Ramos (cell line): ENCODE data around the gene IFT122.

Source experiments
- in situ Hi-C: fragments of 300-500 bp; cut with MboI; formaldehyde crosslinking; loops from one replicate; pipeline ENCODE4 v1.14.3; 2022; ENCODE audit warnings: low sequenced_read_pairs; ENCODE audit not compliant: unreplicated experiment

The IFT122 gene

GRCh38 chr3:129563850-129564535 lies 124.0 kb downstream of the IFT122 start:
- in situ Hi-C loops: no loop called here

DNA sequence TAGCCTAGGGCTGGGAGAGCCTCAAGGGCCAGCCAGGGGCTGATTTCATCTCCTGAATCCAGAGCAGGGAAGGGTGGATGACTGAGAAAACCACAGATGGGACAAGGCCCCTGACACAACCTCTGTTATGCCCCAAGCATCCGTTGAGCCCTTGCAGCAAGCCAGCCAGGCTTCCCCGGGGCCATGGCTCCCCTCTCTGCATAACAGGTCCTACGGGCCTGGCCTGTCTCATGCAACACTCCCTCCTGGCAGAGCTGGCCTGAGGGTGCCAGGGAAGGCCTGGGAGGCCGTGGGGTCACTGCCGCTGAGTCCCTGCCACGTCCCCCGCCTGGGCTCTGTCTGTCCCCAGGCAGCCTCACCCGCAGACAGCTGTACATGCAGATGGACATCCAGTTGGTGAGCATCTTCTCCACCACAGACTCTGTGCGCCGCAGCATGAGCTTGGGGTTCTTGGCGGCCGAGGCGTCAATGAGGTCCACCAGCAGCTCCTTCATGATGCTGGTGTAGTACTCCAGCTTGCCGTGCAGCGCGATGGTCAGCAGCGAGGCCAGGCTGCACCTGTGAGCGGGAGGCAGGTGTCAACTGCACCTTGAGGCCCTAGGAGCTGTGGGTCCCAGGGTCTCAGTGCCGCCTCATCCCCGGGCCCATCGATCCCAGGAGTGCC lies 125.1 kb downstream of the IFT122 start:
- in situ Hi-C loops: no loop called here

DNA sequence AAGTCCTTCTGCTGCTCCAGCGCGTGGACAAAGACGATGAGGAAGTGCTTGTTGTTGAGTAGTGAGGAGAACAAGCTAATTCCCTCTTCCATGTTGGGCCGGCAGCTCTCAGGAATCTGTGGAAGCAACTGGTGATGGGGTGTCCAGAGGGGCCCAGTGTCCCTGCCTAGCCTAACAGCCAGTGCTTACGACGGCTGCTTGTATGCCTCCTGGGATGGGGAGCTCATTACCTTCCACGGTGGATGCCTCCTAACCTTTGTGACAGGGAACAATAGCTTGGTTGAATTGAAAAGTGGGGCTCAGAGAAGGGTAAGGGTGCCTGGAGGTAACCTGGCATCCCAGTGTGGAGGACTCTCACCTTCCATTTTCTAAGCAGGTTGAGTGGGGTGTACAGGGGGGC lies 125.9 kb downstream of the IFT122 start:
- in situ Hi-C loops: no loop called here

GRCh38 chr3:129567176-129567705 lies 127.2 kb downstream of the IFT122 start:
- in situ Hi-C loops: no loop called here

DNA sequence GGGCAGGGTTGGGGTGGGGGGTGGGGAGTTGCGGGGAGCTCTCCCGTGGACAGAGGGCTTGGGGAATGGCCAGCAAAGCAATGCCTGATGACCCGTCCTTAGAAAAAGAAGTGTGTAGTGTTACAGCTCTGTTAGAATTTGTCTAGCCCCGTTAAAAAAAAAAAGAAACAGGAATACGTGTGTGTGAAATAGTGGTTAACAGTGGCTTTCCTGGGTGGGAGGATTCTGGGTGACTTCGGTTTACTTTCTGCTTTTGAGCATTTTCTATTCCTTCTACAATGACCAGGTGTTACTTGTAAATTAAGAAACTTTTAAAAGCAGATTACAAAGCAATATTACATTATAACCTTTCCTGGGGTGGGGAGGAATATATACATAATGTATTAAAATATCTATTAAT lies 127.9 kb downstream of the IFT122 start:
- in situ Hi-C loops: no loop called here

DNA sequence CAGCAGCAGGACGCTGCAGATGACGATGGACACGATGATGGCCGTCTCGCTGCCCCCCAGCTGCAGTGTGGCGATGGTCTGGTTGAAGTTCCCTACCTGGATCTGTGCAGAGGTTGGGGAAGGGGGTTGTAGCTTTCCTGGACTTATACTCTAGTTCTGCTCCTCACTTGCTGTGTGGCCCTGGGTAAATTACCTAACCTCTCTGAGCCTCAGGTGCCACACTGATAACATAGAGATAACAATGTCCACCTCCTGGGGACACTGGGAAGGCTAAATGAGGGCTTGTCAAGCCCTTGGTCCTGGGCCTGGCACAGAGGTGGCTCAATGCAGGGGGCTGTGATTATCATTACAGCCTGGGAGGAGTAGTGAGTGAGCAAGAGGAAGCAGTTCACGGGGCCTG lies 129.8 kb downstream of the IFT122 start:
- in situ Hi-C loops: no loop called here
